Astrocyte (in vitro differentiated cells and primary cell): ENCODE measurements around the gene IDH2. TPM values are rescaled to one million over a fixed set of nuclear protein-coding genes. Genes with fewer than 3 reads are reported as not detected.
"Not testable (repeated sequence)": the region's sequence is repeated elsewhere in the genome, so short reads cannot be mapped to it uniquely, and the experiment has no call there.

ENCODE experiments used
- DNase-seq: peaks from one replicate; pipeline ENCODE4 v3.0.0-alpha.2; 2010; ENCODE audit warnings: low read depth
- FAIRE-seq: peaks from 2 replicates; lab custom pipeline; 2011; peaks lifted over from hg19 to GRCh38; lab: Jason Lieb, UNC
- H2AFZ ChIP-seq: 2 replicates; pipeline ENCODE4 v1.6.0; 2012; ENCODE audit warnings: low read depth, low read length, inconsistent platforms
- H3K27ac ChIP-seq: 2 replicates; pipeline ENCODE4 v1.5.1; 2011; ENCODE audit warnings: low read depth, low read length, inconsistent platforms
- H3K27me3 ChIP-seq: 2 replicates; pipeline ENCODE4 v1.6.0; 2011; ENCODE audit warnings: low read length, inconsistent platforms; ENCODE audit not compliant: insufficient read depth
- H3K36me3 ChIP-seq: 2 replicates; pipeline ENCODE4 v1.5.1; 2011; ENCODE audit warnings: low read length, inconsistent platforms; ENCODE audit not compliant: insufficient read depth
- H3K4me1 ChIP-seq: 2 replicates; pipeline ENCODE4 v1.5.1; 2011; ENCODE audit warnings: low read length, inconsistent platforms; ENCODE audit not compliant: insufficient read depth
- H3K4me2 ChIP-seq: 2 replicates; pipeline ENCODE4 v1.6.0; 2012; ENCODE audit warnings: low read length, inconsistent platforms
- H3K4me3 ChIP-seq: 2 replicates; pipeline ENCODE4 v1.5.1; 2011; ENCODE audit warnings: low read depth, mild to moderate bottlenecking, low read length, inconsistent platforms; ENCODE audit not compliant: insufficient read depth
- H3K79me2 ChIP-seq: 2 replicates; pipeline ENCODE4 v1.6.0; 2012; ENCODE audit warnings: mild to moderate bottlenecking, low read length, inconsistent platforms; ENCODE audit not compliant: insufficient read depth
- H3K9ac ChIP-seq: 2 replicates; pipeline ENCODE4 v1.6.0; 2012; ENCODE audit warnings: mild to moderate bottlenecking, low read length, inconsistent platforms
- H3K9me3 ChIP-seq: 2 replicates; pipeline ENCODE4 v1.5.1; 2012; ENCODE audit warnings: low read depth, mild to moderate bottlenecking, low read length, inconsistent platforms; ENCODE audit not compliant: insufficient read depth
- H4K20me1 ChIP-seq: 2 replicates; pipeline ENCODE4 v1.6.0; 2012; ENCODE audit warnings: low read length, inconsistent platforms; ENCODE audit not compliant: insufficient read depth
- H3K27ac Mint-ChIP-seq: one replicate; pipeline ENCODE4 v1.8.0; 2021; ENCODE audit warnings: mild to moderate bottlenecking, mixed read lengths; ENCODE audit not compliant: unreplicated experiment
- H3K27me3 Mint-ChIP-seq: one replicate; pipeline ENCODE4 v1.8.0; 2021; ENCODE audit warnings: low read depth, mixed read lengths; ENCODE audit not compliant: unreplicated experiment
- H3K36me3 Mint-ChIP-seq: one replicate; pipeline ENCODE4 v1.8.0; 2021; ENCODE audit warnings: low read depth, mixed read lengths; ENCODE audit not compliant: unreplicated experiment
- H3K4me1 Mint-ChIP-seq: one replicate; pipeline ENCODE4 v1.8.0; 2021; ENCODE audit warnings: low read depth, mixed read lengths; ENCODE audit not compliant: unreplicated experiment
- H3K4me3 Mint-ChIP-seq: one replicate; pipeline ENCODE4 v1.8.0; 2021; ENCODE audit warnings: mild to moderate bottlenecking, moderate library complexity, mixed read lengths; ENCODE audit not compliant: unreplicated experiment
- H3K9me3 Mint-ChIP-seq: one replicate; pipeline ENCODE4 v1.8.0; 2021; ENCODE audit warnings: mild to moderate bottlenecking, mixed read lengths; ENCODE audit not compliant: unreplicated experiment
- CTCF ChIP-seq: IDR thresholded peaks from 2 replicates; pipeline ENCODE4 v1.5.1; 2011; ENCODE audit warnings: low read depth, mild to moderate bottlenecking, inconsistent platforms, low read length, moderate library complexity; ENCODE audit not compliant: insufficient read depth
- EZH2 ChIP-seq: IDR thresholded peaks from 2 replicates; pipeline ENCODE4 v1.6.1; 2012; ENCODE audit warnings: mild to moderate bottlenecking, low read length, inconsistent platforms; ENCODE audit not compliant: insufficient read depth
- total RNA-seq: library from RNA; stranded (reverse); gene quantifications from 2 replicates; pipeline ENCODE4 v1.2.1, GENCODE V29; 2021

Gene IDH2
- total RNA-seq, 1 donor from 2014 or later = 76.6 TPM

- H3K9me3 ChIP-seq, H3K27ac Mint-ChIP-seq, H3K4me2 ChIP-seq, H3K9ac ChIP-seq, H4K20me1 ChIP-seq, H3K4me3 Mint-ChIP-seq, DNase-seq, H3K27me3 Mint-ChIP-seq, H3K36me3 Mint-ChIP-seq, H3K79me2 ChIP-seq, H2AFZ ChIP-seq, H3K27ac ChIP-seq, H3K36me3 ChIP-seq, FAIRE-seq, H3K4me3 ChIP-seq, H3K27me3 ChIP-seq, H3K9me3 Mint-ChIP-seq: not testable (repeated sequence)
- H3K4me1 Mint-ChIP-seq = peaks cover 12% of the 10 kb centered on the region
- peaks cover 10% of the 10 kb centered on the region for H3K4me1 ChIP-seq
Measured at GRCh38 chr15:90108038-90108437, 5.8 kb upstream of the IDH2 start.

GRCh38 chr15:90106522-90107117, 4.4 kb upstream of the IDH2 start:
- Mint-ChIP-seq H3K4me1 (peaks cover 12% of the 10 kb centered on the region), H3K36me3 (no peaks in the 10 kb centered on the region), H3K4me3 (peak overlapping the region; percentile 47), H3K27ac (peak overlapping the region; percentile 83), H3K9me3 (peaks cover 2% of the 10 kb centered on the region), H3K27me3 (peaks cover 10% of the 10 kb centered on the region)
- Histone ChIP-seq H2AFZ (peak overlapping the region; percentile 84), H3K9ac (no peak overlapping the region), H3K4me1 (peaks cover 11% of the 10 kb centered on the region), H3K4me2 (peak overlapping the region; percentile 69), H3K27ac (no peak overlapping the region), H3K27me3 (no peaks in the 10 kb centered on the region), H4K20me1 (no peaks in the 10 kb centered on the region), H3K9me3 (no peaks in the 10 kb centered on the region), H3K4me3 (no peak overlapping the region), H3K79me2 (peaks cover 6% of the 10 kb centered on the region), H3K36me3 (no peaks in the 10 kb centered on the region)
- peak; percentile 78 for FAIRE-seq
- peak; percentile 46 for DNase-seq
- TF ChIP-seq CTCF = no peak
- no peak for TF ChIP-seq EZH2

- H3K79me2 ChIP-seq = peaks cover 17% of the 10 kb centered on the region
- Mint-ChIP-seq H3K9me3 (peaks cover 2% of the 10 kb centered on the region), H3K4me3 (no peak overlapping the region), H3K4me1 (peaks cover 20% of the 10 kb centered on the region), H3K27me3 (peaks cover 10% of the 10 kb centered on the region), H3K36me3 (no peaks in the 10 kb centered on the region), H3K27ac (no peak overlapping the region)
- FAIRE-seq (no peak), DNase-seq (no peak)
- no peaks in the 10 kb centered on the region for H3K27me3 ChIP-seq
- peaks cover 5% of the 10 kb centered on the region for H4K20me1 ChIP-seq
- no peak overlapping the region for H2AFZ ChIP-seq
- H3K4me3 ChIP-seq = no peak overlapping the region
- H3K4me1 ChIP-seq = peaks cover 22% of the 10 kb centered on the region
- no peak overlapping the region for H3K4me2 ChIP-seq
- TF ChIP-seq CTCF (no peak), EZH2 (no peak)
- H3K27ac ChIP-seq = no peak overlapping the region
- no peak overlapping the region for H3K9ac ChIP-seq
- no peaks in the 10 kb centered on the region for H3K36me3 ChIP-seq
- H3K9me3 ChIP-seq = no peaks in the 10 kb centered on the region
Measured at GRCh38 chr15:90105521-90105920, 3.3 kb upstream of the IDH2 start.
